NT2/D1 (cell line): Measurements from ENCODE around the gene GPR37.

ENCODE experiments used
- SUZ12 ChIP-seq: IDR thresholded peaks from 2 replicates; pipeline ENCODE4 v1.6.1; 2011; ENCODE audit not compliant: insufficient read length, insufficient read depth; ENCODE audit errors: extremely low read depth
- YY1 ChIP-seq: IDR thresholded peaks from 2 replicates; pipeline ENCODE4 v1.6.1; 2011; ENCODE audit not compliant: insufficient read length, insufficient read depth
- ZNF274 ChIP-seq: IDR thresholded peaks from 2 replicates; pipeline ENCODE4 v1.6.1; 2011; ENCODE audit warnings: mild to moderate bottlenecking, low read depth, low read length

GRCh38 chr7:124765401-124766352, at the start of gene GPR37:
- TF ChIP-seq YY1, result no peak
- TF ChIP-seq SUZ12, result no peak
- no peak for TF ChIP-seq ZNF274
